Measurements from ENCODE around the gene OTUD3. TPM values are rescaled to one million over a fixed set of nuclear protein-coding genes. Genes with fewer than 3 reads are reported as not detected.
"Not testable (repeated sequence)": the region's sequence is repeated elsewhere in the genome, so short reads cannot be mapped to it uniquely, and the experiment has no call there.

OTUD3 gene
- total and polyA plus RNA-seq, 11 donors = 1.8 to 6.3 (median 4.0) TPM

- H3K36me3 ChIP-seq = no peaks in the 10 kb centered on the region
- no peaks in the 10 kb centered on the region for H3K4me1 ChIP-seq
- no peaks in the 10 kb centered on the region for H3K9me3 ChIP-seq
- H3K4me3 ChIP-seq = no peak overlapping the region
- intact Hi-C loops (cut with DNase I) = no loop called here
- H3K27me3 ChIP-seq = peaks cover 0 to 5% (median 0%) of the 10 kb centered on the region in 9 donors
- no peak for DNase-seq
- TF ChIP-seq CTCF (IDR thresholded peaks at IDR 0.05) (no peak), POLR2A (IDR thresholded peaks at IDR 0.05) (no peak)
- ATAC-seq = no peak
- no peak overlapping the region for H3K27ac ChIP-seq
Measured at GRCh38 chr1:19840228-19840627, 42.0 kb upstream of the OTUD3 start.

GRCh38 chr1:19844731-19845495 lies 37.3 kb upstream of the OTUD3 start:
- TF ChIP-seq CTCF (IDR thresholded peaks at IDR 0.05) = no peak
- TF ChIP-seq POLR2A (IDR thresholded peaks at IDR 0.05) = no peak
- ATAC-seq (no peak), DNase-seq (no peak)
- Histone ChIP-seq H3K4me1 (no peaks in the 10 kb centered on the region), H3K36me3 (no peaks in the 10 kb centered on the region), H3K9me3 (no peaks in the 10 kb centered on the region), H3K27ac (no peak overlapping the region), H3K27me3 (peaks cover 0 to 20% (median 3%) of the 10 kb centered on the region in 9 donors), H3K4me3 (no peak overlapping the region)
- WGBS, 4 donors = 37 to 53% (median 43%) methylated on average over 11 of the region's 11 CpGs
- intact Hi-C loops (cut with DNase I) = no loop called here

GRCh38 chr1:19845555-19845954 lies 36.6 kb upstream of the OTUD3 start:
- 86 to 95% (median 89%) methylated on average over 8 of the region's 8 CpGs for WGBS, 4 donors
- Histone ChIP-seq H3K36me3 (no peaks in the 10 kb centered on the region), H3K27ac (no peak overlapping the region), H3K4me3 (no peak overlapping the region), H3K9me3 (no peaks in the 10 kb centered on the region), H3K4me1 (no peaks in the 10 kb centered on the region), H3K27me3 (peaks cover 0 to 20% (median 3%) of the 10 kb centered on the region in 9 donors)
- intact Hi-C loops (cut with DNase I) = no loop called here
- TF ChIP-seq CTCF (IDR thresholded peaks at IDR 0.05) (no peak), POLR2A (IDR thresholded peaks at IDR 0.05) (no peak)
- DNase-seq = no peak
- ATAC-seq = no peak

- TF ChIP-seq POLR2A (IDR thresholded peaks at IDR 0.05) = no peak
- no peak for TF ChIP-seq CTCF (IDR thresholded peaks at IDR 0.05)
- no peak for DNase-seq
- H3K9me3 ChIP-seq = no peaks in the 10 kb centered on the region
- no peak overlapping the region for H3K27ac ChIP-seq
- peaks cover 0 to 20% (median 3%) of the 10 kb centered on the region in 9 donors for H3K27me3 ChIP-seq
- no peaks in the 10 kb centered on the region for H3K4me1 ChIP-seq
- no peak for ATAC-seq
- 90 to 97% (median 95%) methylated on average over 3 of the region's 3 CpGs for WGBS, 4 donors
- H3K36me3 ChIP-seq = no peaks in the 10 kb centered on the region
- no peak overlapping the region for H3K4me3 ChIP-seq
- intact Hi-C loops (cut with DNase I) = no loop called here
Measured at GRCh38 chr1:19846338-19846737, 35.9 kb upstream of the OTUD3 start.

- peaks cover 0 to 22% (median 3%) of the 10 kb centered on the region in 9 donors for H3K27me3 ChIP-seq
- H3K9me3 ChIP-seq; H3K4me1 ChIP-seq; intact Hi-C loops (cut with DNase I); DNase-seq; ATAC-seq; H3K36me3 ChIP-seq; H3K27ac ChIP-seq; H3K4me3 ChIP-seq: not testable (repeated sequence)
- WGBS, 4 donors = 78 to 89% (median 85%) methylated on average over 9 of the region's 9 CpGs
Measured at GRCh38 chr1:19847334-19847733, 34.9 kb upstream of the OTUD3 start.

- ATAC-seq = not testable (repeated sequence)
Measured at GRCh38 chr1:19849307-19849706, 32.9 kb upstream of the OTUD3 start.

More at GRCh38 chr1:19849307-19849706, 32.9 kb upstream of the OTUD3 start:
- H3K36me3 ChIP-seq; DNase-seq; H3K4me1 ChIP-seq; H3K9me3 ChIP-seq; H3K27ac ChIP-seq; H3K4me3 ChIP-seq; intact Hi-C loops (cut with DNase I): not testable (repeated sequence)
- peaks cover 0 to 22% (median 3%) of the 10 kb centered on the region in 9 donors for H3K27me3 ChIP-seq
- 62 to 73% (median 69%) methylated on average over 3 of the region's 3 CpGs for WGBS, 4 donors
